H1 (cell line): ENCODE measurements around the gene EEF1AKMT3. TPM values are rescaled to one million over a fixed set of nuclear protein-coding genes. Genes with fewer than 3 reads are reported as not detected.

Source experiments
- NRF1 ChIP-seq: IDR thresholded peaks from 2 replicates; pipeline ENCODE4 v1.6.1; 2011; ENCODE audit warnings: mild to moderate bottlenecking, low read depth, low read length, improper control_type of control experiment
- polyA plus RNA-seq, 7 experiments: library from polyadenylated mRNA; depleted of rRNA in 3 of 7; stranded (reverse) in 5 of 7; unstranded in 2 of 7; fragments of >200 nt in 5 of 7; fragments of 200-250 nt in 2 of 7; gene quantifications; 1 replicate in 5 of 7; 2 replicates in 1 of 7; 4 replicates in 1 of 7; pipeline versions ENCODE4 v1.2.1 to v1.2.3, GENCODE V29; 2011 to 2013; ENCODE audit warnings: missing spikeins in 2 of 7, mixed read lengths in 2 of 7
- total RNA-seq: library from RNA; stranded (reverse); fragmentation: NEBNext Ultra II Directional; extraction: Animal tissue kit (Norgen Biotek cat#: 25700); gene quantifications from 2 replicates; pipeline ENCODE4 v1.2.1, GENCODE V29; 2021

The EEF1AKMT3 gene
- total and polyA plus RNA-seq, 2 of the 8 experiments (the other 6 are each of a cell fraction or from before 2014, with no cell fraction given): 3.1 to 4.4 TPM

- TF ChIP-seq NRF1: no peak
Observed at GRCh38 chr12:57741844-57742738, 30.3 kb upstream of the EEF1AKMT3 start (continued).
